SJSA1 (cell line): Measurements from ENCODE around the gene CLMN. TPM values are rescaled to one million over a fixed set of nuclear protein-coding genes. Genes with fewer than 3 reads are reported as not detected.

Experiments
- DNase-seq, 2 experiments: peaks; one replicate each; pipeline ENCODE4 v3.0.0-alpha.2; 2015 to 2020; ENCODE audit warnings: low spot score in 2 of 2, low read depth in 1 of 2
- H3K27ac ChIP-seq: fragments of 250-450 bp; sonication (Bioruptor Pico); 2 replicates; pipeline ENCODE4 v1.5.1; 2020; ENCODE audit warnings: mild to moderate bottlenecking, moderate library complexity
- H3K27me3 ChIP-seq: fragments of 250-450 bp; sonication (Bioruptor Pico); replicated peaks from 2 replicates; pipeline ENCODE4 v1.5.1; 2020; ENCODE audit warnings: mild to moderate bottlenecking, moderate library complexity
- H3K36me3 ChIP-seq: fragments of 250-450 bp; sonication (Bioruptor Pico); 2 replicates; pipeline ENCODE4 v1.5.1; 2020; ENCODE audit warnings: mild to moderate bottlenecking
- H3K4me1 ChIP-seq: fragments of 250-450 bp; sonication (Bioruptor Pico); replicated peaks from 2 replicates; pipeline ENCODE4 v1.6.1; 2021; ENCODE audit warnings: mild to moderate bottlenecking
- H3K4me3 ChIP-seq: fragments of 250-450 bp; sonication (Bioruptor Pico); 2 replicates; pipeline ENCODE4 v1.5.1; 2020; ENCODE audit warnings: mild to moderate bottlenecking
- H3K9me3 ChIP-seq: fragments of 250-450 bp; sonication (Bioruptor Pico); replicated peaks from 2 replicates; pipeline ENCODE4 v1.5.1; 2020; ENCODE audit warnings: mild to moderate bottlenecking
- total RNA-seq: library from RNA; depleted of rRNA; stranded (reverse); fragments of >200 nt; shearing (Covaris generic); gene quantifications from 2 replicates; pipeline ENCODE4 v1.2.3, GENCODE V29; 2014

Gene CLMN
- total RNA-seq, 1 experiment from 2014 or later, result 4.7 TPM

GRCh38 chr14:95300002-95300696 is 19.6 kb downstream of the CLMN start:
- Histone ChIP-seq H3K27me3 (no peaks in the 10 kb centered on the region), H3K9me3 (no peaks in the 10 kb centered on the region), H3K36me3 (no peaks in the 10 kb centered on the region), H3K4me3 (no peak overlapping the region), H3K27ac (no peak overlapping the region), H3K4me1 (no peaks in the 10 kb centered on the region)
- DNase-seq, result no peak

- no peak for DNase-seq
- no peak overlapping the region for H3K4me3 ChIP-seq
- H3K9me3 ChIP-seq, result no peaks in the 10 kb centered on the region
- H3K27ac ChIP-seq, result no peak overlapping the region
- H3K4me1 ChIP-seq, result no peaks in the 10 kb centered on the region
- H3K27me3 ChIP-seq, result no peaks in the 10 kb centered on the region
- no peaks in the 10 kb centered on the region for H3K36me3 ChIP-seq
These were observed 20.4 kb downstream of the CLMN start for GRCh38 chr14:95299271-95299670.

- Histone ChIP-seq H3K4me1 (no peaks in the 10 kb centered on the region), H3K9me3 (no peaks in the 10 kb centered on the region), H3K4me3 (no peak overlapping the region), H3K27me3 (no peaks in the 10 kb centered on the region), H3K27ac (no peak overlapping the region), H3K36me3 (no peaks in the 10 kb centered on the region)
- no peak for DNase-seq
These were observed 21.9 kb downstream of the CLMN start for GRCh38 chr14:95297832-95298231.

- Histone ChIP-seq H3K9me3 (no peaks in the 10 kb centered on the region), H3K4me1 (no peaks in the 10 kb centered on the region), H3K27me3 (no peaks in the 10 kb centered on the region), H3K36me3 (no peaks in the 10 kb centered on the region), H3K4me3 (no peak overlapping the region), H3K27ac (no peak overlapping the region)
- no peak for DNase-seq
These were observed 22.7 kb downstream of the CLMN start for GRCh38 chr14:95296966-95297365.

GRCh38 chr14:95295600-95296376 is 23.9 kb downstream of the CLMN start:
- H3K4me3 ChIP-seq, result no peak overlapping the region
- no peaks in the 10 kb centered on the region for H3K4me1 ChIP-seq
- H3K27ac ChIP-seq, result no peak overlapping the region
- no peak for DNase-seq
- H3K36me3 ChIP-seq, result no peaks in the 10 kb centered on the region
- no peaks in the 10 kb centered on the region for H3K9me3 ChIP-seq
- no peaks in the 10 kb centered on the region for H3K27me3 ChIP-seq

GRCh38 chr14:95294834-95295599 is 24.7 kb downstream of the CLMN start:
- DNase-seq, result no peak
- H3K4me3 ChIP-seq, result no peak overlapping the region
- no peaks in the 10 kb centered on the region for H3K27me3 ChIP-seq
- H3K27ac ChIP-seq, result no peak overlapping the region
- no peaks in the 10 kb centered on the region for H3K4me1 ChIP-seq
- no peaks in the 10 kb centered on the region for H3K36me3 ChIP-seq
- H3K9me3 ChIP-seq, result no peaks in the 10 kb centered on the region

- DNase-seq, result no peak
These were observed 25.4 kb downstream of the CLMN start for GRCh38 chr14:95294320-95294719.

GRCh38 chr14:95293449-95293848 is 26.3 kb downstream of the CLMN start:
- H3K9me3 ChIP-seq, result no peaks in the 10 kb centered on the region
- no peaks in the 10 kb centered on the region for H3K27me3 ChIP-seq
- no peak overlapping the region for H3K27ac ChIP-seq
- DNase-seq, result no peak
- no peaks in the 10 kb centered on the region for H3K36me3 ChIP-seq
- no peaks in the 10 kb centered on the region for H3K4me1 ChIP-seq
- no peak overlapping the region for H3K4me3 ChIP-seq

More at GRCh38 chr14:95294320-95294719, 25.4 kb downstream of the CLMN start:
- Histone ChIP-seq H3K4me3 (no peak overlapping the region), H3K27ac (no peak overlapping the region), H3K9me3 (no peaks in the 10 kb centered on the region), H3K27me3 (no peaks in the 10 kb centered on the region), H3K36me3 (no peaks in the 10 kb centered on the region), H3K4me1 (no peaks in the 10 kb centered on the region)

GRCh38 chr14:95292660-95293425 is 26.9 kb downstream of the CLMN start:
- H3K27me3 ChIP-seq, result no peaks in the 10 kb centered on the region
- DNase-seq, result no peak

GRCh38 chr14:95291859-95292542 is 27.7 kb downstream of the CLMN start:
- H3K4me1 ChIP-seq, result no peaks in the 10 kb centered on the region
- H3K4me3 ChIP-seq, result no peak overlapping the region
- no peak for DNase-seq
- no peaks in the 10 kb centered on the region for H3K36me3 ChIP-seq
- H3K27ac ChIP-seq, result no peak overlapping the region
- no peaks in the 10 kb centered on the region for H3K9me3 ChIP-seq
- H3K27me3 ChIP-seq, result no peaks in the 10 kb centered on the region

More at GRCh38 chr14:95292660-95293425, 26.9 kb downstream of the CLMN start:
- H3K4me3 ChIP-seq, result no peak overlapping the region
- no peaks in the 10 kb centered on the region for H3K9me3 ChIP-seq
- H3K27ac ChIP-seq, result no peak overlapping the region
- H3K36me3 ChIP-seq, result no peaks in the 10 kb centered on the region
- H3K4me1 ChIP-seq, result no peaks in the 10 kb centered on the region

- no peaks in the 10 kb centered on the region for H3K9me3 ChIP-seq
- no peak overlapping the region for H3K27ac ChIP-seq
- no peak for DNase-seq
- no peaks in the 10 kb centered on the region for H3K36me3 ChIP-seq
- no peak overlapping the region for H3K4me3 ChIP-seq
- H3K27me3 ChIP-seq, result no peaks in the 10 kb centered on the region
- no peaks in the 10 kb centered on the region for H3K4me1 ChIP-seq
These were observed 28.8 kb downstream of the CLMN start for GRCh38 chr14:95290871-95291431.

- H3K27me3 ChIP-seq, result no peaks in the 10 kb centered on the region
- no peak overlapping the region for H3K4me3 ChIP-seq
These were observed 29.7 kb downstream of the CLMN start for GRCh38 chr14:95290021-95290420.

More at GRCh38 chr14:95290021-95290420, 29.7 kb downstream of the CLMN start:
- no peaks in the 10 kb centered on the region for H3K9me3 ChIP-seq
- no peak for DNase-seq
- no peaks in the 10 kb centered on the region for H3K36me3 ChIP-seq
- no peaks in the 10 kb centered on the region for H3K4me1 ChIP-seq
- H3K27ac ChIP-seq, result no peak overlapping the region
